GM11168 (cell line): ENCODE data around the gene OR1F1.
"Not testable (repeated sequence)": the region's sequence is repeated elsewhere in the genome, so short reads cannot be mapped to it uniquely, and the experiment has no call there.

ENCODE experiments used
- in situ Hi-C: fragments of 300-500 bp; cut with MboI; formaldehyde crosslinking; loops from one replicate; pipeline ENCODE4 v1.12.0; 2022; ENCODE audit warnings: low sequenced_read_pairs; ENCODE audit not compliant: unreplicated experiment

Gene OR1F1

DNA sequence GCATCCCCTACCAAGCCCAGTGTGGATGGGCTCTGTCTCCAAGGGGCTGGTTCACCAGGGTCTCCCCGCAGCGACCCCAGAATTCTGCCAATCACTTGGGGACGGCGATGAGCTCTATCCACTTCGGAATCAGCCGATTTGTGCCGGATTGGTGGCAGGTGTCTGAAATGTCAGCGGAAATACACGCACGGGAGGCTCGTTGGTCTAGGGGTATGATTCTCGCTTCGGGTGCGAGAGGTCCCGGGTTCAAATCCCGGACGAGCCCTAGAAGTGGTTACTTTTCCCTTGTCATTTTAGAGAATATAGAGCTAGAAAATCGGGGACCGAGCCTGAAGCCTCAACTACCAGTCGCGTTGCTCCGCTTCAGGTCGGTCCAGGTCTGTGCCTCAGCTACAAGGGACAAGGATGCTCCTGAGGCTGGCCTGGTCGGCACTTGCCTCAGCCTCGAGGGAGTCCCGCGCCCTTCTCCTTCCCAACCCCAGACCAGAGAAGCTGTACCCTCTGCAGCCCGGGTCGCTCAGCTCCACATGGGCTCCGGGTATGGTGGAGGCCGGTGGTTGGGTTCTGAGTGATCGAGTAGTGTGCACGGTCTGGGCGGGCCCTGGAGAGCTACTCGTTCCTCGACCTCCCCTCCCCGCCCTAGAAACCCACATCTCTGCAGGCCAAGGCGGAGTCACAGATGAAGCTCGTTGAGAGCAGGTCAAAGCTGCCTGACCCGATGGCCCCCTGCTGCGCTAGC is 16.0 kb upstream of the OR1F1 start:
- in situ Hi-C loops = no loop called here

DNA sequence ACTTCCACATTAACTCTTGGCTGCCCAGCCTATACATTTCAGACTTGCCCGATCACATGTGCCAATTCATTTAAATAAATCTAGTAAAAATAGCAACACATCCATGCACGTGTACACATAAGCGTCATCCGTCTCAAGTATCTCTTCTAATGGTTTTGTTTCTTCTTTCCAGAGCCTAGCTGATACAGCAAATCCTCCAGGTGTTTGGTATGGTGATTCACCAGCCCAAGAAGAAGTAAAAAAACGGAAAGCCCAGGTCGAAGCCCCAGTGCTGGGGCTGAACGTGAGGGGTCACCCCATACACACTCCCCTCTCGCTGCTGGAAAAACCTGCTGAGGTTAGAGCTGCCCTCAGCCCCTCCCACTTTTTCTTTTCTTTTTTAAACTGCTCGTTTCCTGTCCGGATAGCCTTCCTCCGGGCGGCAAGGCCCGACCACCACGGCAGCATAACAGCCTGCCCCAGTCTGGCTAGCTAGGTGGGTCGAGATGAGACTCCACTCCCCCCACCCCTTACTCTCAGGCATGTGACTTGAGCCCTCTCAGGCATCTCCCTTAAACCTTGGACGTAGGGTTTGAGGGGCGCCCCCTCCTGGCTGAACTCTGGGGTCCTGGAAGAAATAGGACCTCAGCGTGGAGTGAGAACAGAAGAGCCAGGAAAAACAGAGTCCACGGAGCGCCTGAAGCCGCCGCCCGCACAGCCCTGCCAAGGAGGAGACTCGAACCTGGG is 13.9 kb upstream of the OR1F1 start:
- in situ Hi-C loops = no loop called here

DNA sequence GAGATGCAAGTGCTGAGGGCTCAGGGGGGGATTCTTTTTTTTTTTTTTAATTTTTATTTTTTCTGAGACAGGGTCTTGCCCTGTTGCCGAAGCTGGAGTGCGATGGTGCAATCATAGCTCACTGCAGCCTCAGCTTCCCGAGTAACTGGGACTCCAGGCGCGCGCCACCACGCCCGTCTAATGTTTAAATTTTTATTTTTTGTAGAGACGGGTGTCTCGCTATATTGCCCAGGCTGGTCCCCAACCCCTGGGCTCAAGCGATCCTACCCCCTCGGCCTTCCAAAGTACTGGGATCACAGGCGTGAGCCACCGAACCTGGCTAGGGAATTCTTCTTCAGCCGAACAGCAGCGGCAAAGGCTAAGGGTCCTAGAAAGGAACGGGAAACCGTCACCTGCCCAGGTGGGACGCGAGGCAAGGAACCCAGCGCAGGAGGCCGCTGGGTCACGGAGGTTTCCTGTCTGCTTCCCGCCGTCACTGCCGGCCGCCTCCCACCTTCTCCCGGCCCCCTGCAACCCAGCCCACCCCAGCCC is 13.3 kb upstream of the OR1F1 start:
- in situ Hi-C loops = no loop called here

DNA sequence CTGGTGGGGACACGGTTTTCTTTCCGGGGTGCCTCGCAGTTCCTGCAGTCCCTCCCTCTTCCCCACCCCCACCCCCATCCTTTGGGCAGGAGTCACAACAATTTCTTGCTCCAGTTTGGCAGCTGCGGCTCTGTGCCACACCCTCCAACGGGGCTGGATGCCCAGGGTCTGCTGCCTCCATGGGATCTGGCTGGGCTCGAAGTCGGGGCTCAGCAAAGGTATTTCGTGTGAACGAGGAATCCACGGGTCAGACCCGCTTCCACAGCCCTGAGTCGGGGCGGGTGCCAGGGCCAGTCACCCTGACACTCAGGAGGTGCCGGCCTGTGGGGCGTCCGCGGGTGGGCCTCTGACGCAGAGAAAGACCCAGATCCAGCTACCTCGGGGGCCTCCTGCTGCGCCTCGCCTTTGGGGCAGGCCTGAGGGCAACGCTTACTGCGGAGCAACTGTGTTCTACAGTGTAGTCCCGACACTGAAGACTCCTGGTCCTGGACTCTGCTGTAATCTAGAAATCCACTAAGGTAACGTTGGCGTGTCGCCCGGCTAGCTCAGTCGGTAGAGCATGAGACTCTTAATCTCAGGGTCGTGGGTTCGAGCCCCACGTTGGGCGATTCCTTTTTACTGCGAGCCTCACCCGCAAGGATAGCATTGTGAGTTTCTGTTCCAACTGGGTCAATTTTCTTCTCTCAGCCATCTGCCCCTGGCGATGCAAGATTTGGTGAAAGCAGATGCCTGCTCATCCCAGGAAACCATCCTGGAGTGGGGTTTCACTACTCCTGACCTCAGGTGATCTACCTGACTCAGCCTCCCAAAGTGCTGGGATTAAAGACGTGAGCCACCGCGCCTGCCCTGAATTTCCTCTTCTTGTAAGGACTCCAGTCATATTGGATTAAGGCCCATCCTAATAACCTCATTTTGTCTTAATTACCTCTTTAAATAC is 12.6 kb upstream of the OR1F1 start:
- in situ Hi-C loops = no loop called here

DNA sequence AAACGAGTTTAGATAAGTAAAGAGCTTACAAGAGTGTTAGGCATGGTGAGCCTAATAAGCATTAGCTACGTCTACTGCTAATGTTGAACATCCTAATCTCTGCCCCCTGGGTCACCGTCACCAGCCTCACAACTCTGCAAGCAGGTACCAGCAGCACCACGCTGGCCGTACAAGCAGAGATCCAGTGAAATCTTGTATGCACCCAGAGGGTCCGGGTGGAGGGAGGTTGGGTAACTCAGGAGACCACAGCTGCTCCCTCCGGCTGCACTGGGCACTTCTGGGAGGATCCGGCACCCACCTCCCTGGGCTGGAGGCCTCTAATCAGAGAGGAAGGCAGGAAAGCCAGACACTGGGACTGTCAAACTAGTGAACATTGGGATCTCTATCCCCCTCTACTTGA is 8.4 kb upstream of the OR1F1 start:
- in situ Hi-C loops = no loop called here

- in situ Hi-C loops = no loop called here
Measured at GRCh38 chr16:3180445-3180878, 7.5 kb upstream of the OR1F1 start.

DNA sequence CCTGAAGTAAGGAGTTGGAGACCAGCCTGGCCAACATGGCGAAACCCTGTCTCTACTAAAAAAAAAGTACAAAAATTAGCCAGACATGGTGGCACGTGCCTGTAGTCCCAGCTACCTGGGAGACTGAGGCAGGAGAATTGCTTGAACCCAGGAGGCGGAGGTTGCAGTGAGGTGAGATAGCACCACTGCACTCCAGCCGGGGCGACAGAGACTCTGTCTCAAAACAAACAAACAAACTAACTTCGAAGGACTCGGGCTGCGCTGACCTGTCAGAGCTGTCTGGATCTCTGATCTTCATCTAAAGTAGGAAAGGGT is 5.8 kb upstream of the OR1F1 start:
- in situ Hi-C loops = not testable (repeated sequence)

DNA sequence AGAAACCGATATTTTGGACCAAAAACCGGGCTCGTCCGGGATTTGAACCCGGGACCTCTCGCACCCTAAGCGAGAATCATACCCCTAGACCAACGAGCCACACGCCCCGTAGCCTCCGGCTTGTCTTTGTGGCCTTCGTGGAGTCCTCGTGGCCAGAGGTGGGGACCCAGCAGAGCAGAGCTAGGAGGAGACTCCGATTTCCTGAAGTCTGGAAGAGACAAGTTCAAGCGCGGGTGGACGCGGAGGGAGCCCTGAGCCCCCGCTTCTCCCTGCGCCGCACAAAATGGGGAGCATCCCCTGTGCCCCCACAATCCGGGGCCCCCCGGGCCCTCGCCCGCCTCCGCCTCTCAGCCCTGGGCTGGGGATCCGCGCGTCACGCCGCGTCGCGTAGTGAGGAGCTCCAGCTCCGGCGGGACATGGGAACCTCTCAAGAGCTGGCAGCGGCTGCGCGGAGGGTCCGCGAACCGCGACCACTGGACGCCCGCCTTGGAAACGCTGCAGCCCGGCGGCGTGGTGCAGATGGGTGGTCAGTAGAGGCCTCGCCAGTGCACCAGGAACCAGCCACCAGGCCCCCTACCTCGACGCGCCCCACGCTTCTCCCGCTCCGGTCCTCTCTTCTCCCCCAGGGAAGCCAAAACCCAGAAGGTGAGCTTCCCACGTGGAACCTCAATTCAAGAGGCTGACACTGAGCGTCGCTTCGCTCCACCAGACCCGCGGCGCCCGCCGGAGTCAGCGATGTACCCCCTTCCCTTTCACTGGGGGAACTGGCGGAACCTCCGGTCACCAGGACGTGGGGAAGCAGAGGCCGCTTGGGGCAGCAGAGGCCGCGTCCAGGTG is 5.2 kb upstream of the OR1F1 start:
- in situ Hi-C loops = no loop called here

DNA sequence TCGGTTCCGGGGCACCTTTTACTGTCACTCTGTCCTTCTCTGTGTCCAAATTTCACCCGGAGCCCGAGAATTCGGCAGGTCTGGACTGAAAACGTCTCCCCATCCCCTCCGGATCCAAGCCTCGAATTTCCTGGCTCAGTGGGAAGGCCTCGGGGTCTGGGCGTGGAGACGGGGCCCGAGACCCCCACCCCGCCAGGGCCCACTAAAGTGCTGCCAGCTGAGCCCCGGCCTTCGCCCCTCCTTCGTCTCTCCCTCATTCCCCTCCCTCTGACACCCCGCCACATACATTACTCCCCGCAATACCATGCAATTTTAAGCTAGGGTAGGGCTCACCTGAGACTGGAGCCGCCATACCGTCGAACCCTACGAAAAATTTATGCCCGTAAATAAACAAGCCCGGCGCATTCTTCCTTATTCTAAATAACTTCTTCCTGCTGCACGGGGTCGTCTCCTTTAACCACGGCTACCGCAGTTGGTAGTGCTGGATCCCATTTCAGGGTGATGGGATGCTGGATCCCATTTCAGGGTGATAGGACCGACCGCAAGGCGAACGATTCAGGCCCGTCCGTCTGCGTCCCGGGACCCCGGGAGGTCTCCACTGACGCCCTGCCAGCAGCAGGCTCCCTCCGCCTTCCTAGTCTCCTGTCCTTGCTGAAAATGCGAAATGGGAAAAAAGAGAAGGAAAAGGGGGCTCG is 4.4 kb upstream of the OR1F1 start:
- in situ Hi-C loops = no loop called here

DNA sequence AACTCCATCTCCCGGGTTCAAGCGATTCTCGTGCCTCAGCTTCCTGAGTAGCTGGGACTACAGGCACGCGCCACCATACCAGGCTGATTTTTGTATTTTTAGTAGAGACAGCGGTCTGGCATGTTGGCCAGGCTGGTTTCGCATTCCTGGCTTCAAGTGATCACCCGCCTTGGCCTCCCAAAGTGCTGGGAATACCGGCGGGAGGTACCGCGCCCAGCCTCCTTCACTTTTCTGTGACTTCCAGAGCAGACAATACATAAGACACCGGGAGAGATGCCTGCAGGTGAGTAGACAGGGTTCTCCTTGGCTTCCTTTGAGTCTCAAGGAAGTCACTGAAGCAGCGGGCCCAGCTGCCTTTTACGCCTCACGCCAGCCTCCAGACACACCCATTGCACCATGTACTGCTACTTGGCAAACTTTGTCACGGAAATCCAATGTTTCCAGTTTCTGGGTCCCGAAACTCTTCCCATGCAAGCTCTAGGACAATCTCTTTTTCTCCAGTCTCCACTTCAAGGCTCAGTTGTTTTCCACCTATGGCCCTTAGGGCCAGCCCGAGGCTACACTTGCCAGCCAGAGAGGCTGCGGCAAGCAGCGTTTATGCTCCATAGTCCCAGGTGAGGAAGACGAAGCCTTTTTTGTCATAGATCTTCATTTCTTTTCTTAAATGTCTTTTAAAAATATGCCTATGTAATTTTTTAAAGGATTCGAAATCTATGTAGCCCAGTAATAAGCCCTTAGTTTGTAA is 886 bp upstream of the OR1F1 start:
- in situ Hi-C loops = no loop called here

- in situ Hi-C loops = no loop called here
Measured at GRCh38 chr16:3188675-3188924, 596 bp downstream of the OR1F1 start.

DNA sequence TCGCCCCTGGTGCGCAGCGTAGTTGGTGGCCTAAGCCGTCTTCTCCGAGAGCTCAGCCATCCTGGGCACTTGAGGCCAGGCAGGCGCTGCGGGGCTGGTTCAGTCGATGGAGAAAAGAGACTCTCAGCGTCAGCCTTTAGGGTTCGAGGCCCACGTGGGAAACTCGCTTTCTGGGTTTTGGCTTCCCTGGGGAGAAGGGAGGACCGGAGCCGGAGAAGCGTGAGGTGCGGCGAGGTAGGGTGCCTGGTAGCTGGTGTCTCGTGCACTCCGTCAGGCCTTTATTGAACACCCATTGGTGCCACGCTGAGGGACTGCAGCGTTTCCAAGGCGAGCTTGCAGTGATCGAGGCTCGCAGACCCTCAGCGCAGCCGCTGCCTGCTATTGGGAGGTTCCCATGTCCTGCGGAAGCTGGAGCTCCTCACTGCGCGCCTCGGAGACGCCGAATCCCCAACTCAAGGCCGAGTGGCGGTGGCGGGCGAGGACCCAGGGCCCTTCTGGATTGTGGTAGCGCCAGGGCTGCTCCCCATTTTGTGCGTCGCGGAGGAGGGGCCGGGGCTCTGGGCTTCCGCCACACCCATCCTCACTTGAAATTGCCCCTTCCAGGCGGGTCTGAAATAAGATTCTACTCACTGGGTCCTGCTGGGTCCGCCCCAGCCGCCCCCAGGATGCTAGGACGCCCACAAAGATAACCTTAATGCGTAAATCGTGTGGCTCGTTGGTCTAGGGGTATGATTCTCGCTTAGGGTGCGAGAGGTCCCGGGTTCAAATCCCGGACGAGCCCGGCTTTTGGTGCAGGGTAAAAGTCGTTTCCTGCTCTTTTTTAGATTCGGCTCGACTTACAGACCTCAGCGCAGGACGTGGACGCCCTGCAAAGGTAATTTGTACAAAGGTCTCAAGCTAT is 1.2 kb downstream of the OR1F1 start:
- in situ Hi-C loops = no loop called here

- in situ Hi-C loops = no loop called here
Measured at GRCh38 chr16:3189869-3190268, 1.9 kb downstream of the OR1F1 start.

- in situ Hi-C loops = no loop called here
Measured at GRCh38 chr16:3190949-3191353, 2.9 kb downstream of the OR1F1 start.

DNA sequence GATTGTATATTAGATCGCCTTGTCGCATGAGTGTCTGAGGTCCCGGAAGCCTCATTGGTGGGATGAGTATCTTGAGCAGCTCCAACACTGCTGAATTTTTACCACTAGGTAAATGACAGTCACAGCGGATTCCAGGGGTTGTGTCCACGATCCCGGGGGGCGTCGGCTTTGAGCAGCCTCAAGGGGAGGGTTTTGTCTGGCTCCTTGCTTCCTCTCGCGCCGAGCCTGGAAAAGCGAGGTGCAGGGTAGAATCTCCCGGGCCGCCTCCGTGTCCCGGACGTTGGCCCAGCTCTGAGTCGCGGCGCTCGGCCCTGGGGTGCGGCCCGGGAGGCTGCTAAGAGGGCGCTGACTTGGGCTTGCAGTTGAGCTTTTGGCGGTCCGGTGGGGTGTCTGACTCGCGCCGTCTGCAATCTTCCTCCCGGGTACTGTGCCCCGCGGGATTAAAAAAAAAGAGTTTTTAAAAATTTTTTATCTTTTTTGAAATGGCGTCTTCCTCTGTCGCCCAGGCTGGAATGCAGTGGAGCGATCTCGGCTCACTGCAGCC is 4.5 kb downstream of the OR1F1 start:
- in situ Hi-C loops = no loop called here

- in situ Hi-C loops = no loop called here
Measured at GRCh38 chr16:3193221-3194212, 5.5 kb downstream of the OR1F1 start.
